Type B pancreatic cell (in vitro differentiated cells): Measurements from ENCODE around the gene CDH20. TPM values are rescaled to one million over a fixed set of nuclear protein-coding genes. Genes with fewer than 3 reads are reported as not detected.

Source experiments
- DNase-seq: peaks from one replicate; pipeline ENCODE4 v3.0.0; 2021; ENCODE audit warnings: mixed read lengths; ENCODE audit not compliant: unreplicated experiment; ENCODE audit errors: extremely low spot score
- H3K27ac Mint-ChIP-seq: 2 replicates; pipeline ENCODE4 v1.8.0; 2021; ENCODE audit warnings: mild to moderate bottlenecking, mixed read lengths
- H3K27me3 Mint-ChIP-seq: 2 replicates; pipeline ENCODE4 v1.8.0; 2021; ENCODE audit warnings: mixed read lengths
- H3K36me3 Mint-ChIP-seq: 2 replicates; pipeline ENCODE4 v1.8.0; 2021; ENCODE audit warnings: mixed read lengths
- H3K4me1 Mint-ChIP-seq: one replicate; pipeline ENCODE4 v1.8.0; 2021; ENCODE audit warnings: mixed read lengths; ENCODE audit not compliant: unreplicated experiment
- H3K4me3 Mint-ChIP-seq: 2 replicates; pipeline ENCODE4 v1.8.0; 2021; ENCODE audit warnings: mild to moderate bottlenecking, mixed read lengths
- H3K9me3 Mint-ChIP-seq: 2 replicates; pipeline ENCODE4 v1.8.0; 2021; ENCODE audit warnings: mixed read lengths
- total RNA-seq: library from RNA; stranded (reverse); gene quantifications from 2 replicates; pipeline ENCODE4 v1.2.1, GENCODE V29; 2021; ENCODE audit warnings: low replicate concordance
- TF ChIP-seq, protein P1 (sequence below): fragments of 200-600 bp; sonication (generic); conservative IDR thresholded peaks from 2 replicates; pipeline ENCODE4 v1.5.0; 2021; ENCODE audit warnings: antibody characterized with exemption, mild to moderate bottlenecking

CDH20 gene
- total RNA-seq, 1 donor from 2014 or later = 1.6 TPM

DNA sequence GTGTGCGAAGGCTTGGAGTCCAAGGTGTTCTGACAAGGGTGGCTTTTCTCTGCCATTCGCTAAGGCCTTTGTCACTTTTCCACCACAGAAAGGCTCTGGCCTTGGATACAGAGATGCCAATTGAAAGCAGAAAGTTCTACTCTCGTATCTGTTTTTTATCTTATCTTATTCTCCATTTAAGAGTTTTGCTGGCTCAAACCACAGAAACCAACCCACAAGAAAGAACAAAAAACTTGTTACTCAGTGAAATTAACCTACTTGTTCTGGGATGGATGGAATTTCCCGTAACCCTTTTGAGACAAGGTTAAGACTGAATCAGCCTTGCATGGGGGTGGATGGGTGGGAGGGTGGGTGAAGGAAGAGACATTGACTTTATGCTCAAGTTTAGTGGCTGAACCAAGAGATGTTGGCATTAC lies 221.7 kb downstream of the CDH20 start:
- Mint-ChIP-seq H3K36me3 (no peaks in the 10 kb centered on the region), H3K9me3 (no peaks in the 10 kb centered on the region), H3K27ac (no peak overlapping the region), H3K4me3 (no peak overlapping the region), H3K27me3 (no peaks in the 10 kb centered on the region), H3K4me1 (peaks cover 8% of the 10 kb centered on the region)
- TF ChIP-seq, protein P1, sequence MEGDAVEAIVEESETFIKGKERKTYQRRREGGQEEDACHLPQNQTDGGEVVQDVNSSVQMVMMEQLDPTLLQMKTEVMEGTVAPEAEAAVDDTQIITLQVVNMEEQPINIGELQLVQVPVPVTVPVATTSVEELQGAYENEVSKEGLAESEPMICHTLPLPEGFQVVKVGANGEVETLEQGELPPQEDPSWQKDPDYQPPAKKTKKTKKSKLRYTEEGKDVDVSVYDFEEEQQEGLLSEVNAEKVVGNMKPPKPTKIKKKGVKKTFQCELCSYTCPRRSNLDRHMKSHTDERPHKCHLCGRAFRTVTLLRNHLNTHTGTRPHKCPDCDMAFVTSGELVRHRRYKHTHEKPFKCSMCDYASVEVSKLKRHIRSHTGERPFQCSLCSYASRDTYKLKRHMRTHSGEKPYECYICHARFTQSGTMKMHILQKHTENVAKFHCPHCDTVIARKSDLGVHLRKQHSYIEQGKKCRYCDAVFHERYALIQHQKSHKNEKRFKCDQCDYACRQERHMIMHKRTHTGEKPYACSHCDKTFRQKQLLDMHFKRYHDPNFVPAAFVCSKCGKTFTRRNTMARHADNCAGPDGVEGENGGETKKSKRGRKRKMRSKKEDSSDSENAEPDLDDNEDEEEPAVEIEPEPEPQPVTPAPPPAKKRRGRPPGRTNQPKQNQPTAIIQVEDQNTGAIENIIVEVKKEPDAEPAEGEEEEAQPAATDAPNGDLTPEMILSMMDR = no peak
- DNase-seq = no peak

DNA sequence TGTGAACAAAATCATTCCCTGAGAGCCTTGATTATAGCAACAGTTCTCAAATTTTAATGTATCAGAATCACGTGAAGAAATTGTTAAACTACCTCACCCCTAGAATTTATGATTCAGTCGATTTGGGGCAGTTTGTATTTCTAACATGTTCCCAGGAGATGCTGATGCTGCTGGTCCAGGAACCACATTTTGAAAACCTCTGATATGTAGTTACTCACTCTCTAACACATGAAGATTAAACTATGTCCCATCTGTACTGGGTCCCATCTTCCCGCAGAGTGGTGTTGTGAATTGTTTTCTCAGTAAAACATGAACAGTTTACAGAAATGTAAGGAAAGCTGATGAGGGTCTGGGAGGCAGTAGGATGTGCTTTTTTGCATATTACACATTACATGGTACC lies 223.1 kb downstream of the CDH20 start:
- no peaks in the 10 kb centered on the region for H3K27me3 Mint-ChIP-seq
- H3K9me3 Mint-ChIP-seq = no peaks in the 10 kb centered on the region
- H3K27ac Mint-ChIP-seq = no peak overlapping the region
- H3K4me1 Mint-ChIP-seq = peaks cover 5% of the 10 kb centered on the region
- no peak for DNase-seq
- no peaks in the 10 kb centered on the region for H3K36me3 Mint-ChIP-seq
- TF ChIP-seq, protein P1 = no peak
- no peak overlapping the region for H3K4me3 Mint-ChIP-seq

DNA sequence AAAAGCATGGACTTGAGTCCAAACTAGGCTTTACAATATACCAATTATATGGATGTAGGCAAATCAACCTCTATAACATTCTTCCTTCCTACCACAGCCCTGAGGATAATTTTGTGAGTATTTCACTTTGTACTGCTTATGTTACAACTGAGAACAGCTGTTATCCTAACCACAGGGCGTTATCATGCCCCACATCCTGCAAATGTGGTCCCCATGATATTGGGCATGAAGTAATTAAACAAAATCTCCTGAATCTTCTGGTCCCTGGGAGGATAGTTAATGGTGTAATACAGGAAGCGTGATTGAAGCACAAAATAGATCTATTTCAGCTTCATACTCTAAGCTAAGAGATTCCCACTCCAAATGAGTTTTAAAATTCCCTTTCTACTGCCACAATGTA lies 223.6 kb downstream of the CDH20 start:
- Mint-ChIP-seq H3K4me3 (no peak overlapping the region), H3K4me1 (no peaks in the 10 kb centered on the region), H3K27me3 (no peaks in the 10 kb centered on the region), H3K36me3 (no peaks in the 10 kb centered on the region), H3K9me3 (no peaks in the 10 kb centered on the region), H3K27ac (no peak overlapping the region)
- no peak for DNase-seq
- TF ChIP-seq, protein P1 = no peak

DNA sequence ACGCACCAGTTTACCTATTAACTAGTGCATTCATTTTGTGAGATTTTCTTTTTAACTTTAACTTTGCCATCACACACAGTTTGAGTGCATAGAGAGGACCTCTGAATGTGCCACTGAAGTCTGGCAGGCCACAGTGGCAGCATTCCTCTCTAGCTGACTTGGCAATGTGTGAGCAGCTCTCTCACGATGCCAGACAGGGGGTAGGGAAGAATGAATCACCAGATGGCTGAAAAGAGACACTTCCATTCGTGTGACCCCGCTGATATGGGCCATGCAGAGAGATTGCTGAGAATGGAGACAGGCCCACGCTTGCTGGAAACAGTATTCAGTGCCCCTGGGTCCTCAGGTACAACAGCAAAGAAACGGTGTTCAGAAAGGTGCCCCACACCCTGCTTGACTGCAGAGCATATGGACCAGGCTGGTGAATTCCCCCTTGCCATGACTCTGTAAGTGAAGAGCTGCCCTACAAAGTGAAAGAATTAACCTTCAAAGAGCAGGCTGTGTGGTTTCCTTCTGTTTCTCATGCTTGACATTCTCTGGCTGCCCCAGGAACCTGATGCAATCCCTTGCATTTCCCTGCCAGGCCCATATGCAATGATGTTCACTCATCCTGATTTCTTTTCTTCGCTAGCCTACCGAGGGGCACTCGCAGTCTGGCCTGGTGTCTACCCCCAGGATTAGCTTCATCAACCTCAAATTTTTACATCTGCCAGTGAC lies 236.1 kb downstream of the CDH20 start:
- no peak overlapping the region for H3K27ac Mint-ChIP-seq
- DNase-seq = no peak
- H3K4me3 Mint-ChIP-seq = no peak overlapping the region
- no peaks in the 10 kb centered on the region for H3K4me1 Mint-ChIP-seq
- no peaks in the 10 kb centered on the region for H3K27me3 Mint-ChIP-seq
- H3K9me3 Mint-ChIP-seq = peaks cover 9% of the 10 kb centered on the region
- TF ChIP-seq, protein P1 = no peak
- no peaks in the 10 kb centered on the region for H3K36me3 Mint-ChIP-seq

DNA sequence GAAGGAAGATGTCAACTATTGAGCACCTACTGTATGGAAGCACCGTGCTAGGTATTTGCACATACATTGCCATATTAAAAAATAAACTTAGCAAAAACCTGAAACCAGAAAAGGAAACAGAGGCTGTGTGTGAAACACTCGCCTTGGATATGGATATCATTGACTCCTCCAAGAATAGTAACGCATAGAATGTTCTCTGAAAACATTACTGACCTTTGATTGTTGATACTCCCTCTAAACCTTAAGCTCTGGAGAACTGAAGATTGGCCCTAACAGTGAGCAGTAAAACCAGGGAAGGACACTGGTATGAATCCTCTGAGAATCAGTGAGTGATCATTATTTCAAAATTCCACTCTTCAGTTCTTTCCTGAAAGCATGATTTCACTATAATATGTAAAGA lies 236.8 kb downstream of the CDH20 start:
- Mint-ChIP-seq H3K4me3 (no peak overlapping the region), H3K36me3 (no peaks in the 10 kb centered on the region), H3K4me1 (no peaks in the 10 kb centered on the region), H3K9me3 (peaks cover 9% of the 10 kb centered on the region), H3K27me3 (no peaks in the 10 kb centered on the region), H3K27ac (no peak overlapping the region)
- DNase-seq = no peak
- TF ChIP-seq, protein P1 = no peak
